Gastrocnemius medialis (tissue), 4 donors: ENCODE results near the gene ASTN2. TPM values are rescaled to one million over a fixed set of nuclear protein-coding genes. Genes with fewer than 3 reads are reported as not detected.

Experiments used
- ATAC-seq, 2 donors: fragments of 150-250 bp; one replicate each; pipeline ENCODE4 v1.9.1; 2016
- DNase-seq, 2 donors: peaks; one replicate each; pipeline ENCODE4 v3.0.0-alpha.2; 2019
- H3K27ac ChIP-seq, 4 donors: fragments of 200-600 bp; sonication (generic); 1 replicate in 1 of 4; 2 replicates in 3 of 4; pipeline ENCODE4 v1.5.1; 2016 to 2018; ENCODE audit warnings: mild to moderate bottlenecking in 2 of 4, moderate library complexity in 1 of 4
- H3K27me3 ChIP-seq, 3 donors: fragments of 200-600 bp; sonication (generic) in 2 of 3; 1 replicate in 1 of 3; 2 replicates in 2 of 3; pipeline versions ENCODE4 v1.5.1 to v1.6.0; 2016 to 2019; ENCODE audit warnings: mild to moderate bottlenecking in 1 of 3, moderate library complexity in 1 of 3
- H3K36me3 ChIP-seq, 2 donors: fragments of 200-600 bp; sonication (generic) in 1 of 2; one replicate each; pipeline ENCODE4 v1.5.1; 2017 to 2018
- H3K4me1 ChIP-seq, 2 donors: fragments of 200-600 bp; sonication (generic) in 1 of 2; one replicate each; pipeline ENCODE4 v1.5.1; 2016 to 2017; ENCODE audit warnings: mild to moderate bottlenecking in 2 of 2
- H3K4me3 ChIP-seq, 4 donors: fragments of 200-600 bp; sonication (generic) in 3 of 4; 1 replicate in 1 of 4; 2 replicates in 3 of 4; pipeline ENCODE4 v1.5.1; 2016 to 2019; ENCODE audit warnings: mild to moderate bottlenecking in 2 of 4
- H3K9me3 ChIP-seq, 3 donors: fragments of 200-600 bp; sonication (generic) in 2 of 3; 1 replicate in 1 of 3; 2 replicates in 2 of 3; pipeline ENCODE4 v1.5.1; 2016 to 2019
- POLR2A ChIP-seq, 2 donors: fragments of 450-650 bp; IDR thresholded peaks; one replicate each; pipeline ENCODE4 v1.6.1; 2017; ENCODE audit warnings: antibody characterized with exemption in 2 of 2, mild to moderate bottlenecking in 2 of 2, moderate library complexity in 2 of 2
- in situ Hi-C, 4 donors: fragments of 200-750 bp; cut with MboI; loops; one replicate each; pipeline versions ENCODE4 v1.15.0 to v1.8.0; 2017; ENCODE audit warnings: low sequenced_read_pairs in 4 of 4
- intact Hi-C: fragments of 100-400 bp; cut with DNase I; formaldehyde crosslinking; loops from one replicate; pipeline ENCODE4 v1.15.1; 2023; ENCODE audit warnings: low total_unique reads
- total RNA-seq, 4 donors: library from RNA; depleted of rRNA; stranded (reverse); fragments of >200 nt; gene quantifications; one replicate each; pipeline versions ENCODE4 v1.1.0 to v1.2.3, GENCODE V29; 2016
- TF ChIP-seq, protein P1 (sequence below), 5 experiments: fragments of 450-650 bp in 3 of 5; fragments of 200-600 bp in 2 of 5; sonication (generic) in 2 of 5; IDR thresholded peaks in 4 of 5; conservative IDR thresholded peaks in 1 of 5; 1 replicate in 4 of 5; 2 replicates in 1 of 5; pipeline ENCODE4 v1.5.1; 2016 to 2019; ENCODE audit warnings: antibody characterized with exemption in 5 of 5, mild to moderate bottlenecking in 3 of 5, moderate library complexity in 3 of 5

Gene ASTN2
- total RNA-seq, 4 donors from 2014 or later, result 2.5 to 4.6 (median 3.7) TPM

DNA sequence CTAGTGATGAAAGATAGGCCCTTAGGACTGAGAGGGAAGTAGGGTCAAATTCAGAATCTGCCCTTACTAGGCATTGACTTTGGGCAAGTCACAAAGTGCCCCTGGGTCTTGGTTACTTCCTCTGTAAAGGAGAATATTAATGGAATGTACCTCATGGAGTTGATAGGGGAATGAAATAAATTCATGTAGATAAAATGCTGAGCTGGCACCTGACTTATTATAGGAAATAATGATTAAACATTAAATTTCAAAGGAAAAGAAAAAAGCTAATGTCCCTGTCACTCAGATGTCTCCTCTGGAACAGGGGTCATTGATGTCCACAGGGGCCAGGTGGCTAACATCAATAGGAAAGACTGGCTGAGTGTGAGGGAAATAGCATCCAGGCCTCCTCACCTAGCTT, 406.4 kb downstream of the ASTN2 start:
- in situ Hi-C loops (no loop called here), intact Hi-C loops (no loop called here)
- no peak for DNase-seq
- Histone ChIP-seq H3K4me1 (no peaks in the 10 kb centered on the region), H3K36me3 (no peaks in the 10 kb centered on the region), H3K27ac (no peak overlapping the region), H3K4me3 (no peak overlapping the region), H3K9me3 (no peaks in the 10 kb centered on the region), H3K27me3 (no peaks in the 10 kb centered on the region)
- no peak for ATAC-seq
- TF ChIP-seq, protein P1, sequence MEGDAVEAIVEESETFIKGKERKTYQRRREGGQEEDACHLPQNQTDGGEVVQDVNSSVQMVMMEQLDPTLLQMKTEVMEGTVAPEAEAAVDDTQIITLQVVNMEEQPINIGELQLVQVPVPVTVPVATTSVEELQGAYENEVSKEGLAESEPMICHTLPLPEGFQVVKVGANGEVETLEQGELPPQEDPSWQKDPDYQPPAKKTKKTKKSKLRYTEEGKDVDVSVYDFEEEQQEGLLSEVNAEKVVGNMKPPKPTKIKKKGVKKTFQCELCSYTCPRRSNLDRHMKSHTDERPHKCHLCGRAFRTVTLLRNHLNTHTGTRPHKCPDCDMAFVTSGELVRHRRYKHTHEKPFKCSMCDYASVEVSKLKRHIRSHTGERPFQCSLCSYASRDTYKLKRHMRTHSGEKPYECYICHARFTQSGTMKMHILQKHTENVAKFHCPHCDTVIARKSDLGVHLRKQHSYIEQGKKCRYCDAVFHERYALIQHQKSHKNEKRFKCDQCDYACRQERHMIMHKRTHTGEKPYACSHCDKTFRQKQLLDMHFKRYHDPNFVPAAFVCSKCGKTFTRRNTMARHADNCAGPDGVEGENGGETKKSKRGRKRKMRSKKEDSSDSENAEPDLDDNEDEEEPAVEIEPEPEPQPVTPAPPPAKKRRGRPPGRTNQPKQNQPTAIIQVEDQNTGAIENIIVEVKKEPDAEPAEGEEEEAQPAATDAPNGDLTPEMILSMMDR (IDR thresholded peaks at IDR 0.05 in 4 of 5, conservative IDR thresholded peaks at IDR 0.05 in 1 of 5), result no peak
- TF ChIP-seq POLR2A (IDR thresholded peaks at IDR 0.05), result no peak

DNA sequence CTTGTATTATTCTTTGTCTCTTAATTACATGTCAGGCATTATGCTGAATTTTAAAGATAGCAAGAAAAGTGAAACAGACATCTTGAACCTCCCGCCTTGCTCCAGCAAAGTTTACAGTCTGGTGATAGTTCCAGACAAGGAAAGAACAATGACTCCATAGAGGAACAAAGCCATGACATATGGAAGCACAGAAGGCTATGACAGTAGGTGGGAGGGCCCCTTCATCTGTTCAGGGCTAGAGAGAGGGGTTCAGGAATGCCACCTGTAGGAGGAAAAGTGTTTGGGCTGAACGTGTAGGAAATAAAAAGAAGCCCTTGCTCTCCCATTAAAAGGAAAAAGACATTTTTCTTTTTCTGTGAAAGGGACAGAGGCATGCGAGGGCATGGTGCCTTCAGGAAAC, 412.2 kb downstream of the ASTN2 start:
- no peak for TF ChIP-seq POLR2A (IDR thresholded peaks at IDR 0.05)
- TF ChIP-seq, protein P1 (IDR thresholded peaks at IDR 0.05 in 4 of 5, conservative IDR thresholded peaks at IDR 0.05 in 1 of 5), result no peak
- Histone ChIP-seq H3K9me3 (no peaks in the 10 kb centered on the region), H3K27ac (no peak overlapping the region), H3K4me3 (no peak overlapping the region), H3K36me3 (no peaks in the 10 kb centered on the region), H3K4me1 (no peaks in the 10 kb centered on the region), H3K27me3 (no peaks in the 10 kb centered on the region)
- in situ Hi-C loops (no loop called here), intact Hi-C loops (no loop called here)
- ATAC-seq, result no peak
- DNase-seq, result no peak

DNA sequence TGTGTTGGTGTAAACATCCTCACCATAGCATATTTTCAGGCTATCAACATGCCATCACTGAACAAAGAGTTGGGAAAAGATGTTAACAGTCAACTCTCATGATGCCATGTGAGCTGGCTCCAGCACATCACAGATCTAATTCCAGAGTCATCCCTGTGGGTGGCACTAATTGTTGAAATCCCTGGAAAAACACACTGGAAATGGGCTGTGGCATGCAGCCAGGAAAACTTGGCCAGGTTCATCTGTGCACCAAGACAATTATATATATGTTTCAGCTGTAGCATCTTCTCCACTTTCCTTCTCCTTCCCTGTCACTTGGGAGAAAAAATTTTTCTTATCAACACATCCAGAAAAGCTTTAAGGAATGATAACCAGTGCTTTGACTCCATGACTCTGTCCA, 414.0 kb downstream of the ASTN2 start:
- Histone ChIP-seq H3K27ac (no peak overlapping the region), H3K4me1 (no peaks in the 10 kb centered on the region), H3K36me3 (no peaks in the 10 kb centered on the region), H3K9me3 (no peaks in the 10 kb centered on the region), H3K27me3 (no peaks in the 10 kb centered on the region), H3K4me3 (no peak overlapping the region)
- ATAC-seq (no peak), DNase-seq (no peak)
- intact Hi-C loops (no loop called here), in situ Hi-C loops (no loop called here)
- TF ChIP-seq, protein P1 (IDR thresholded peaks at IDR 0.05 in 4 of 5, conservative IDR thresholded peaks at IDR 0.05 in 1 of 5), result no peak
- no peak for TF ChIP-seq POLR2A (IDR thresholded peaks at IDR 0.05)

DNA sequence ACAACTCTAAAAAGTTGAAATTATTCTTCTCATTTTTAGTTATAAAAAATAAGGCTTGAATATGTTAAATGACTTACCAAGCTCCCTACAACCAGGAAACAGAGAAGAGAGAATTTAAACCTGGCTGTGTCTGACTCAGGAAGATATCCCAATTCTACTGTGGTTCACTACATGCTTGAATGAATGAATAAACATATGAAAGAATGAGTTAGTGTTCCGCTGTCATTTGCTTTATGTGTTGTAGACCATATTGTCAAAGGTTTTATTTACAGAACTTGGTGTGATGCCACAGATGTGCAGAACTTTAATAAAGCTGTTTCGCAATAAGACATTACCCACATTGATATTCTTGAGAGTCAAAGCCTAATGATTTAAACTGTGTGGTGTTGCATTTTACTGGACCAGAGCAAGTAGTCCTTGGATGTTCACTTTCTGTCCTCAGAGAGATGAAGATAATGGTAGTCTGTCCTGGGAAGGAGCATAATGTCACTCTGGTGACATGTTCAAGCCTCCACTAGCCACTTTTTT, 414.6 kb downstream of the ASTN2 start:
- Histone ChIP-seq H3K27ac (no peak overlapping the region), H3K4me3 (no peak overlapping the region), H3K9me3 (no peaks in the 10 kb centered on the region), H3K4me1 (no peaks in the 10 kb centered on the region), H3K27me3 (no peaks in the 10 kb centered on the region), H3K36me3 (no peaks in the 10 kb centered on the region)
- DNase-seq (no peak), ATAC-seq (no peak)
- TF ChIP-seq POLR2A (IDR thresholded peaks at IDR 0.05), result no peak
- TF ChIP-seq, protein P1 (IDR thresholded peaks at IDR 0.05 in 4 of 5, conservative IDR thresholded peaks at IDR 0.05 in 1 of 5), result no peak
- intact Hi-C loops, result no loop called here
- in situ Hi-C loops, result no loop called here

DNA sequence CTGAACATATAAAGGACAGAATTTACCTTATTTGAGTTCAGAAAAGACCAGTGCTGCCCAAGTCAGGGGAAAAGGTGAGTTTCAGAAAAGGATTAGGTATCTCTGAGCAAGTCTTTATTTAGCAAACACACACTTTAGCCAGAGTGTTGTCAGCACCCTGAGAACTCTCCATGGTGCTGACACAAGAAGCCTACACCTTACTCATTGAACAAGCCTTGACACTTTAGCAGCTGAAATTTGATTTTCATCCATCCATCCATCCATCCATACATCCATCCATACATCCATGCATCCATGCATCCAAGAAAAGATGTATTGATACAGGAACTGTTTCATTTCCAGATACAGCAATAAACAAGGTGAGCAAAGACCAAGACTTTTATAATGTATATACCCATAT, 416.6 kb downstream of the ASTN2 start:
- H3K27ac ChIP-seq, result no peak overlapping the region
- H3K9me3 ChIP-seq, result no peaks in the 10 kb centered on the region
- in situ Hi-C loops, result no loop called here
- H3K4me1 ChIP-seq, result no peaks in the 10 kb centered on the region
- no peaks in the 10 kb centered on the region for H3K27me3 ChIP-seq
- H3K4me3 ChIP-seq, result no peak overlapping the region
- DNase-seq (no peak), ATAC-seq (no peak)
- H3K36me3 ChIP-seq, result no peaks in the 10 kb centered on the region
- TF ChIP-seq POLR2A (IDR thresholded peaks at IDR 0.05), result no peak
- TF ChIP-seq, protein P1 (IDR thresholded peaks at IDR 0.05 in 4 of 5, conservative IDR thresholded peaks at IDR 0.05 in 1 of 5), result no peak
- intact Hi-C loops, result no loop called here
